HepG2 (cell line): ENCODE measurements around the gene MIEF2. TPM values are rescaled to one million over a fixed set of nuclear protein-coding genes. Genes with fewer than 3 reads are reported as not detected.
"Not testable (repeated sequence)": the region's sequence is repeated elsewhere in the genome, so short reads cannot be mapped to it uniquely, and the experiment has no call there.

Source experiments
- ATAC-seq: fragments of 200-7000 bp; cut with Tn5 transposase; 3 replicates; pipeline ENCODE4 v1.9.1; 2020; ENCODE audit warnings: mild to moderate bottlenecking, moderate library complexity
- BruUV-seq: library from RNA; stranded (reverse); fragments of 400-500 nt; replicated peaks from 2 replicates; lab custom pipeline; 2021; lab: Mats Ljungman, UMichigan
- CTCF ChIA-PET: fragments of 300-600 bp; formaldehyde crosslinking; extraction: SDS; loops from one replicate; lab custom pipeline; 2021; ENCODE audit warnings: low total read pairs, inconsistent platforms, low intra/inter-chr PET ratio; lab: Yijun Ruan, JAX
- POLR2A ChIA-PET: fragments of 350-600 bp; sonication (Branson Sonifier 250); formaldehyde crosslinking; loops from one replicate; lab custom pipeline; 2020; ENCODE audit warnings: antibody characterized with exemption, inconsistent platforms; lab: Yijun Ruan, JAX
- DNase-seq: peaks from one replicate; pipeline ENCODE4 v3.0.0-alpha.2; 2015; ENCODE audit warnings: low spot score
- FAIRE-seq: peaks from 3 replicates; lab custom pipeline; 2011; peaks lifted over from hg19 to GRCh38; lab: Jason Lieb, UNC
- H2AFZ ChIP-seq: one replicate; pipeline ENCODE4 v1.6.1; 2011; ENCODE audit warnings: low read length, inconsistent platforms
- H3K27ac ChIP-seq: fragments of 300-600 bp; 3 replicates; pipeline ENCODE4 v1.8.0; 2011; ENCODE audit warnings: mixed run types, mild to moderate bottlenecking, mixed read lengths, low read length, inconsistent platforms; ENCODE audit not compliant: insufficient read depth; ENCODE audit errors: extremely low read length
- H3K27me3 ChIP-seq, 2 experiments: fragments of 200-600 bp in 1 of 2; 2 replicates in 1 of 2; 3 replicates in 1 of 2; pipeline versions ENCODE4 v1.6.0 to v1.8.0; 2011; ENCODE audit warnings: low read length in 2 of 2, mild to moderate bottlenecking in 2 of 2, moderate library complexity in 2 of 2, inconsistent platforms in 1 of 2; ENCODE audit not compliant: insufficient read depth in 2 of 2, control insufficient read depth in 1 of 2
- H3K36me3 ChIP-seq, 2 experiments: fragments of 200-600 bp in 1 of 2; replicated peaks in 1 of 2; 2 replicates in 1 of 2; 3 replicates in 1 of 2; pipeline versions ENCODE4 v1.5.1 to v1.8.0; 2011; ENCODE audit warnings: low read length in 2 of 2, inconsistent platforms in 1 of 2; ENCODE audit not compliant: insufficient read depth in 2 of 2, control insufficient read depth in 1 of 2
- H3K4me1 ChIP-seq: 2 replicates; pipeline ENCODE4 v1.5.1; 2012; ENCODE audit warnings: low read length, inconsistent platforms; ENCODE audit not compliant: insufficient read depth
- H3K4me2 ChIP-seq: 2 replicates; pipeline ENCODE4 v1.6.0; 2011; ENCODE audit warnings: low read depth, low read length, inconsistent platforms
- H3K4me3 ChIP-seq, 3 experiments: fragments of 200-600 bp in 1 of 3; sonication (generic), shearing (Covaris generic) in 1 of 3; replicated peaks in 1 of 3; 2 replicates each; pipeline ENCODE4 v1.5.1; 2011 to 2016; ENCODE audit warnings: low read length in 3 of 3, inconsistent platforms in 2 of 3, low read depth in 2 of 3, mild to moderate bottlenecking in 2 of 3, control low read depth in 1 of 3, mixed read lengths in 1 of 3; ENCODE audit not compliant: insufficient read depth in 1 of 3
- H3K79me2 ChIP-seq: one replicate; pipeline ENCODE4 v1.6.1; 2011; ENCODE audit warnings: low read length, inconsistent platforms; ENCODE audit not compliant: insufficient read depth
- H3K9ac ChIP-seq: 2 replicates; pipeline ENCODE4 v1.6.0; 2011; ENCODE audit warnings: mild to moderate bottlenecking, low read depth, low read length, inconsistent platforms; ENCODE audit not compliant: insufficient read depth
- H3K9me3 ChIP-seq: 2 replicates; pipeline ENCODE4 v1.5.1; 2012; ENCODE audit warnings: mild to moderate bottlenecking, low read length
- H4K20me1 ChIP-seq: 2 replicates; pipeline ENCODE4 v1.6.0; 2011; ENCODE audit warnings: inconsistent platforms, mild to moderate bottlenecking, low read length, moderate library complexity; ENCODE audit not compliant: insufficient read depth
- CHCHD3 ChIP-seq: sonication (generic); formaldehyde crosslinking; IDR thresholded peaks from 2 replicates; pipeline ENCODE4 v1.8.0; 2022; ENCODE audit warnings: mild to moderate bottlenecking, missing genetic modification reagents, moderate library complexity
- FOXA3 ChIP-seq: IDR thresholded peaks from 2 replicates; pipeline ENCODE4 v1.6.1; 2016; ENCODE audit warnings: missing genetic modification reagents, missing compliant biosample characterization
- FOXK1 ChIP-seq: sonication (generic); formaldehyde crosslinking; IDR thresholded peaks from 2 replicates; pipeline ENCODE4 v1.4.0; 2020; ENCODE audit warnings: low read depth, missing genetic modification reagents, borderline replicate concordance
- HOXA7 ChIP-seq: sonication (generic); formaldehyde crosslinking; IDR thresholded peaks from 2 replicates; pipeline ENCODE4 v1.8.1; 2022; ENCODE audit warnings: mild to moderate bottlenecking, missing genetic modification reagents, moderate library complexity
- IKZF1 ChIP-seq: fragments of 450-650 bp; IDR thresholded peaks from 2 replicates; pipeline ENCODE4 v1.7.1; 2016
- KLF6 ChIP-seq: IDR thresholded peaks from 2 replicates; pipeline ENCODE4 v1.8.0; 2016; ENCODE audit warnings: missing biosample characterization, missing genetic modification reagents
- NFE2 ChIP-seq: sonication (generic); formaldehyde crosslinking; IDR thresholded peaks from 2 replicates; pipeline ENCODE4 v1.4.0; 2020; ENCODE audit warnings: missing genetic modification reagents
- RFXAP ChIP-seq: sonication (generic); formaldehyde crosslinking; IDR thresholded peaks from 2 replicates; pipeline ENCODE4 v1.4.0; 2020; ENCODE audit warnings: missing genetic modification reagents, borderline replicate concordance
- SOX5 ChIP-seq: IDR thresholded peaks from 2 replicates; pipeline ENCODE4 v1.6.1; 2016; ENCODE audit warnings: borderline replicate concordance
- SUZ12 ChIP-seq: fragments of 150-350 bp; IDR thresholded peaks from 2 replicates; pipeline ENCODE4 v1.6.1; 2014; ENCODE audit warnings: low read depth, low read length
- ZNF619 ChIP-seq: sonication (generic); formaldehyde crosslinking; IDR thresholded peaks from 2 replicates; pipeline ENCODE4 v1.4.0; 2020; ENCODE audit warnings: mild to moderate bottlenecking, missing genetic modification reagents
- WGBS: methylation state at CpG from one replicate; pipeline ENCODE4 v1.1.6; 2017; ENCODE audit warnings: low lambda C conversion rate; 5-methylcytosine and 5-hydroxymethylcytosine counted together
- in situ Hi-C: cut with HindIII; loops from 2 replicates; pipeline ENCODE4 v1.10.0; 2017; ENCODE audit warnings: low pct_unique_long_range_greater_than_20kb; ENCODE audit not compliant: extremely low pct_ligation_motif_present
- intact Hi-C: fragments of 100-400 bp; cut with micrococcal nuclease; formaldehyde crosslinking; loops from one replicate; pipeline ENCODE4 v1.10.0; 2022; ENCODE audit not compliant: unreplicated experiment
- polyA plus RNA-seq, 8 experiments: library from polyadenylated mRNA; depleted of rRNA in 3 of 8; stranded (reverse) in 7 of 8; unstranded in 1 of 8; fragments of >200 nt; fragmentation: Illumina TruSeq in 4 of 8; extraction: Trizol in 4 of 8; gene quantifications; 2 replicates each; pipeline versions ENCODE4 v1.2.1 to v1.2.3, GENCODE V29; 2011 to 2016; ENCODE audit warnings: low read depth in 4 of 8, missing spikeins in 1 of 8, mixed read lengths in 1 of 8; ENCODE audit not compliant: insufficient read depth in 1 of 8
- total RNA-seq, 5 experiments: library from RNA; depleted of rRNA; stranded (reverse); fragments of >200 nt; fragmentation: Illumina TruSeq; extraction: Trizol; gene quantifications; 2 replicates each; pipeline ENCODE4 v1.2.3, GENCODE V29; 2016; ENCODE audit warnings: low read depth in 1 of 5
- TF ChIP-seq, protein P1 (sequence below): sonication (generic); formaldehyde crosslinking; IDR thresholded peaks from 2 replicates; pipeline ENCODE4 v1.4.0; 2020; ENCODE audit warnings: missing genetic modification reagents, borderline replicate concordance
- TF ChIP-seq, protein P2 (sequence below): IDR thresholded peaks from 2 replicates; pipeline ENCODE4 v1.6.1; 2016; ENCODE audit warnings: low read depth

Gene MIEF2
- total and polyA plus RNA-seq, 2 of the 13 experiments (the other 11 are each of a cell fraction or from before 2014, with no cell fraction given), result 6.0 to 8.0 TPM

DNA sequence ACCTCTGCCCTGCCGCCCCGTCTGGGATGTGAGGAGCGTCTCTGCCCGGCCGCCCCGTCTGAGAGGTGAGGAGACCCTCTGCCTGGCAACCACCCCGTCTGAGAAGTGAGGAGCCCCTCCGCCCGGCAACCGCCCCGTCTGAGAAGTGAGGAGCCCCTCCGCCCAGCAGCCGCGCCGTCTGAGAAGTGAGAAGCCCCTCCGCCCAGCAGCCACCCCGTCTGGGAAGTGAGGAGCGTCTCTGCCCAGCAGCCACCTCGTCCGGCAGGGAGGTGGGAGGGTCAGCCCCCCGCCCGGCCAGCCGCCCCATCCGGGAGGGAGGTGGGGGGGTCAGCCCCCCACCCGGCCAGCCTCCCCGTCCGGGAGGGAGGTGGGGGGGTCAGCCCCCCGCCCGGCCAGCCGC is 37.6 kb downstream of the MIEF2 start:
- H3K4me1 ChIP-seq, H3K27ac ChIP-seq, H3K79me2 ChIP-seq, H3K4me3 ChIP-seq, BruUV-seq, H4K20me1 ChIP-seq, H3K27me3 ChIP-seq, H3K4me2 ChIP-seq, DNase-seq, H3K9ac ChIP-seq, intact Hi-C loops, ATAC-seq, H2AFZ ChIP-seq, H3K9me3 ChIP-seq, CTCF ChIA-PET, POLR2A ChIA-PET, in situ Hi-C loops, FAIRE-seq: not testable (repeated sequence)
- H3K36me3 ChIP-seq, result peaks cover 26 to 54% of the 10 kb centered on the region in 2 experiments
- WGBS, result 88% methylated on average over 6 of the region's 30 CpGs

DNA sequence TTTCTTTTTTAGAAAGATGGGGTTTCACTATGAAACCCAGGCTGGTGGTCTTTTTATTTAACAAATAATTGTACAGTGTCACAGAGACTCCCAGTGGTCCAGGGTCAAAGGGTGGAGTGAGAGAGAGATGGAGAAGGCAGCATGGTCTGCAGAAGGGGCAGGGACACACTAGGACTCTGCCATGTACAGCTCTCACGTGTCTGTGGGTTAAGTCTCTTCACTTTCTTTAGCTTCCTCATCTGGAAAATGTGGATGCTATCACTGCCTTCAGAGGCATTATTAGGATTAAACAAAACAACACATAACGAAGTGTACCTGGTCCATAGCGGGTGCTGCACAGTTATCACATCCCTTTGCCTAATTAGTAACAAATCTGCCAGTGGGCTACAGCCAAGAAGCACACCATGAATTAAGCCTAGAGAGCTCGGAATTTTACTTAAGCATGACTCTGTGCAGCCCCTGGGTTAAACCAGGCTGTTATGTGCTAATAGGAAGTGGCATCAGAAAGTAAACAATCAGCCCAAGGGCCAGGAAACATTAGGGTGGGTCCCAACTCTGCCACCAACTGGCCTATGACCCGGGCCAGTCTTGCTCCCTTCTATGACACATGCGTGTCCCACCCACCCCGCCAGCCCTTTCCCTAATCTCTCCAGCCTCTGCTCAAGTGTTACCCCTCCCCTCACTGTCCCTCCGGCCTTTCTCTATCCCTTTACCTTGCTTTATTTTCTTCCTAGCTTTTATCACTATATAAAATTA is 40.4 kb downstream of the MIEF2 start:
- intact Hi-C loops, result no loop called here
- ATAC-seq (no peak), DNase-seq (no peak), FAIRE-seq (no peak)
- H4K20me1 ChIP-seq, result no peaks in the 10 kb centered on the region
- H3K9me3 ChIP-seq, result no peaks in the 10 kb centered on the region
- no peak overlapping the region for H3K9ac ChIP-seq
- H3K4me1 ChIP-seq, result no peaks in the 10 kb centered on the region
- BruUV-seq, result no TSS peak
- no peak overlapping the region for H2AFZ ChIP-seq
- in situ Hi-C loops, result no loop called here
- POLR2A ChIA-PET, result no interaction called here
- no peak overlapping the region for H3K27ac ChIP-seq
- H3K27me3 ChIP-seq, result no peaks in the 10 kb centered on the region
- H3K4me3 ChIP-seq, result no peak overlapping the region
- H3K36me3 ChIP-seq, result peaks cover 25 to 57% of the 10 kb centered on the region in 2 experiments
- no peak overlapping the region for H3K4me2 ChIP-seq
- WGBS, result 98% methylated on average over 8 of the region's 8 CpGs
- CTCF ChIA-PET, result no interaction called here
- H3K79me2 ChIP-seq, result no peaks in the 10 kb centered on the region
- TF ChIP-seq FOXK1 (no peak), RFXAP (CRISPR knock-in tag) (no peak), ZNF619 (no peak), FOXA3 (CRISPR knock-in tag) (no peak), SOX5 (CRISPR knock-in tag) (no peak), CHCHD3 (CRISPR knock-in tag) (no peak), NFE2 (CRISPR knock-in tag) (no peak), SUZ12 (no peak), KLF6 (CRISPR knock-in tag) (no peak), IKZF1 (no peak), HOXA7 (CRISPR knock-in tag) (no peak)
- TF ChIP-seq, protein P1, sequence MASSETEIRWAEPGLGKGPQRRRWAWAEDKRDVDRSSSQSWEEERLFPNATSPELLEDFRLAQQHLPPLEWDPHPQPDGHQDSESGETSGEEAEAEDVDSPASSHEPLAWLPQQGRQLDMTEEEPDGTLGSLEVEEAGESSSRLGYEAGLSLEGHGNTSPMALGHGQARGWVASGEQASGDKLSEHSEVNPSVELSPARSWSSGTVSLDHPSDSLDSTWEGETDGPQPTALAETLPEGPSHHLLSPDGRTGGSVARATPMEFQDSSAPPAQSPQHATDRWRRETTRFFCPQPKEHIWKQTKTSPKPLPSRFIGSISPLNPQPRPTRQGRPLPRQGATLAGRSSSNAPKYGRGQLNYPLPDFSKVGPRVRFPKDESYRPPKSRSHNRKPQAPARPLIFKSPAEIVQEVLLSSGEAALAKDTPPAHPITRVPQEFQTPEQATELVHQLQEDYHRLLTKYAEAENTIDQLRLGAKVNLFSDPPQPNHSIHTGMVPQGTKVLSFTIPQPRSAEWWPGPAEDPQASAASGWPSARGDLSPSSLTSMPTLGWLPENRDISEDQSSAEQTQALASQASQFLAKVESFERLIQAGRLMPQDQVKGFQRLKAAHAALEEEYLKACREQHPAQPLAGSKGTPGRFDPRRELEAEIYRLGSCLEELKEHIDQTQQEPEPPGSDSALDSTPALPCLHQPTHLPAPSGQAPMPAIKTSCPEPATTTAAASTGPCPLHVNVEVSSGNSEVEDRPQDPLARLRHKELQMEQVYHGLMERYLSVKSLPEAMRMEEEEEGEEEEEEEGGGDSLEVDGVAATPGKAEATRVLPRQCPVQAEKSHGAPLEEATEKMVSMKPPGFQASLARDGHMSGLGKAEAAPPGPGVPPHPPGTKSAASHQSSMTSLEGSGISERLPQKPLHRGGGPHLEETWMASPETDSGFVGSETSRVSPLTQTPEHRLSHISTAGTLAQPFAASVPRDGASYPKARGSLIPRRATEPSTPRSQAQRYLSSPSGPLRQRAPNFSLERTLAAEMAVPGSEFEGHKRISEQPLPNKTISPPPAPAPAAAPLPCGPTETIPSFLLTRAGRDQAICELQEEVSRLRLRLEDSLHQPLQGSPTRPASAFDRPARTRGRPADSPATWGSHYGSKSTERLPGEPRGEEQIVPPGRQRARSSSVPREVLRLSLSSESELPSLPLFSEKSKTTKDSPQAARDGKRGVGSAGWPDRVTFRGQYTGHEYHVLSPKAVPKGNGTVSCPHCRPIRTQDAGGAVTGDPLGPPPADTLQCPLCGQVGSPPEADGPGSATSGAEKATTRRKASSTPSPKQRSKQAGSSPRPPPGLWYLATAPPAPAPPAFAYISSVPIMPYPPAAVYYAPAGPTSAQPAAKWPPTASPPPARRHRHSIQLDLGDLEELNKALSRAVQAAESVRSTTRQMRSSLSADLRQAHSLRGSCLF (CRISPR knock-in tag), result no peak
- TF ChIP-seq, protein P2, sequence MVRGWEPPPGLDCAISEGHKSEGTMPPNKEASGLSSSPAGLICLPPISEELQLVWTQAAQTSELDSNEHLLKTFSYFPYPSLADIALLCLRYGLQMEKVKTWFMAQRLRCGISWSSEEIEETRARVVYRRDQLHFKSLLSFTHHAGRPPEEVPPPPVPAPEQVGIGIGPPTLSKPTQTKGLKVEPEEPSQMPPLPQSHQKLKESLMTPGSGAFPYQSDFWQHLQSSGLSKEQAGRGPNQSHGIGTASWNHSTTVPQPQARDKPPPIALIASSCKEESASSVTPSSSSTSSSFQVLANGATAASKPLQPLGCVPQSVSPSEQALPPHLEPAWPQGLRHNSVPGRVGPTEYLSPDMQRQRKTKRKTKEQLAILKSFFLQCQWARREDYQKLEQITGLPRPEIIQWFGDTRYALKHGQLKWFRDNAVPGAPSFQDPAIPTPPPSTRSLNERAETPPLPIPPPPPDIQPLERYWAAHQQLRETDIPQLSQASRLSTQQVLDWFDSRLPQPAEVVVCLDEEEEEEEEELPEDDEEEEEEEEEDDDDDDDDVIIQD (CRISPR knock-in tag), result no peak
